ENCODE measurements around the gene PTPN13. TPM values are rescaled to one million over a fixed set of nuclear protein-coding genes. Genes with fewer than 3 reads are reported as not detected.

PTPN13 gene
- total RNA-seq, 1 donor from 2014 or later = 69.9 TPM

- intact Hi-C loops (cut with DNase I) = no loop called here
- ATAC-seq = no peak
- Histone ChIP-seq H3K4me3 (no peak overlapping the region), H3K36me3 (no peaks in the 10 kb centered on the region), H3K9me3 (no peaks in the 10 kb centered on the region), H3K4me1 (no peaks in the 10 kb centered on the region), H3K27ac (no peak overlapping the region), H3K27me3 (no peaks in the 10 kb centered on the region)
- DNase-seq = no peak
- no peak for TF ChIP-seq CTCF (IDR thresholded peaks at IDR 0.05)
Observed at GRCh38 chr4:86630629-86631028, 36.5 kb downstream of the PTPN13 start.

GRCh38 chr4:86631166-86631565 is 37.1 kb downstream of the PTPN13 start:
- Histone ChIP-seq H3K4me1 (no peaks in the 10 kb centered on the region), H3K36me3 (no peaks in the 10 kb centered on the region), H3K4me3 (no peak overlapping the region), H3K27me3 (no peaks in the 10 kb centered on the region), H3K9me3 (no peaks in the 10 kb centered on the region), H3K27ac (no peak overlapping the region)
- DNase-seq (no peak), ATAC-seq (no peak)
- TF ChIP-seq CTCF (IDR thresholded peaks at IDR 0.05) = no peak
- intact Hi-C loops (cut with DNase I) = no loop called here

- no peaks in the 10 kb centered on the region for H3K36me3 ChIP-seq
- TF ChIP-seq CTCF (IDR thresholded peaks at IDR 0.05) = no peak
- H3K4me3 ChIP-seq = peak overlapping the region; percentile 0
- ATAC-seq (no peak), DNase-seq (no peak)
- H3K27ac ChIP-seq = no peak overlapping the region
- H3K4me1 ChIP-seq = no peaks in the 10 kb centered on the region
- no peaks in the 10 kb centered on the region for H3K27me3 ChIP-seq
- intact Hi-C loops (cut with DNase I) = no loop called here
- no peaks in the 10 kb centered on the region for H3K9me3 ChIP-seq
Observed at GRCh38 chr4:86633854-86634253, 39.7 kb downstream of the PTPN13 start.

- Histone ChIP-seq H3K27ac (no peak overlapping the region), H3K4me1 (no peaks in the 10 kb centered on the region), H3K4me3 (no peak overlapping the region), H3K36me3 (no peaks in the 10 kb centered on the region), H3K9me3 (no peaks in the 10 kb centered on the region), H3K27me3 (no peaks in the 10 kb centered on the region)
- TF ChIP-seq CTCF (IDR thresholded peaks at IDR 0.05) = no peak
- intact Hi-C loops (cut with DNase I) = no loop called here
- ATAC-seq (no peak), DNase-seq (no peak)
Observed at GRCh38 chr4:86640469-86640868, 46.4 kb downstream of the PTPN13 start.

GRCh38 chr4:86641516-86642090 is 47.5 kb downstream of the PTPN13 start:
- Histone ChIP-seq H3K27me3 (no peaks in the 10 kb centered on the region), H3K9me3 (no peaks in the 10 kb centered on the region), H3K36me3 (no peaks in the 10 kb centered on the region), H3K4me3 (no peak overlapping the region), H3K27ac (no peak overlapping the region), H3K4me1 (no peaks in the 10 kb centered on the region)
- intact Hi-C loops (cut with DNase I) = no loop called here
- no peak for TF ChIP-seq CTCF (IDR thresholded peaks at IDR 0.05)
- ATAC-seq (no peak), DNase-seq (no peak)

- DNase-seq = no peak
- no peak overlapping the region for H3K27ac ChIP-seq
- ATAC-seq = no peak
Observed at GRCh38 chr4:86644892-86645291, 50.8 kb downstream of the PTPN13 start.

More at GRCh38 chr4:86644892-86645291, 50.8 kb downstream of the PTPN13 start:
- intact Hi-C loops (cut with DNase I) = no loop called here
- no peak for TF ChIP-seq CTCF (IDR thresholded peaks at IDR 0.05)
- Histone ChIP-seq H3K27me3 (no peaks in the 10 kb centered on the region), H3K4me1 (no peaks in the 10 kb centered on the region), H3K36me3 (no peaks in the 10 kb centered on the region), H3K9me3 (peaks cover 10% of the 10 kb centered on the region), H3K4me3 (no peak overlapping the region)

Measured in upper lobe of right lung (tissue), 1 donor.